Epithelial cell of proximal tubule (primary cell): ENCODE measurements around the gene SP4. TPM values are rescaled to one million over a fixed set of nuclear protein-coding genes. Genes with fewer than 3 reads are reported as not detected.

Source experiments
- DNase-seq: peaks from one replicate; pipeline ENCODE4 v3.0.0-alpha.2; 2011; ENCODE audit warnings: low read depth
- H3K4me3 ChIP-seq: 2 replicates; pipeline ENCODE4 v1.5.1; 2011; ENCODE audit warnings: low read depth, mild to moderate bottlenecking, low read length
- total RNA-seq: library from RNA; depleted of rRNA; stranded (reverse); fragments of >200 nt; gene quantifications from 2 replicates; pipeline ENCODE4 v1.2.3, GENCODE V29; 2015
- TF ChIP-seq, protein P1 (sequence below): conservative IDR thresholded peaks from 2 replicates; pipeline ENCODE4 v1.5.1; 2012; ENCODE audit warnings: low read depth, mild to moderate bottlenecking, low read length

Gene SP4
- total RNA-seq, result 3.3 and 4.6 TPM in 2 replicates

DNA sequence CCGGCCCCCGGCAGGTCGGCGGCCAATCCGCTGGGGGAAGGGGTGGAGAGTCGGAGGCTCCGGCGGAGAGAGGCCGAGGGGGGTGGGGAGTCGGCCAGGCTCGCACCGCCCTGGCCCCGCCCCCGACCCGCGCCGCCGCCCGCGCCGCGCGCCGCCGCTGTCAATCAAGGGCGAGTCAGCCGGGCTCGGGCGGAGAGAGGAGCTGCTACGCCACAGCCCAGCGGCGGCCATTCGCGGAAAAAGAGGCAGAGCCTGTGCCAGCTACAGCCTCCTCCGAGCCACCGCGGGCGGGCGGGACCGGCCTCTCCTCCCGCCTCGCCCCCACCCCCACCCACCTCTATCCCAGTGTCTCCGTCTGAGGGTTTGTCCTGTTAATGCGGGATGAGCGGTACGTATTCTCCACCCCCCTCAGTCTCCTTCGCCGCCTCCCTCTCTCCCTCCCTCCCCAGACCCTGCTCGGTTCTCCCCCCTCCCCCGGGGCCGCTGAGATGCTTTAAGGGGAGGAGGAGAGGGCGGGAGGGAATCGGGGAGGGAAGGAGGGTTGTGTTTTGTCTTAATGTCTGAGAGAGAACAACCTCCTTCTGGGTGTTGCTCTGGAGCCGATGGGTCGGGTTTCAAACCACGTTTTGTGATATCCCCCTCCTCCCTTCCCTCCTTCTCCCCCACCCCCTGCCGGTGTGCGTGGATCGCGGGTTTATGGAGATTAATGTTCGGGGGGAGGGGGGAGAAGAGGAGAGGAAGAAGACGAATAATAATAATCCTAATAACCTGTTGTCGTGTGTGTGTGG, at the start of gene SP4:
SP4 (plus strand) TSS at position 213 of the 788 bp plus-strand sequence; CDS start at position 382, 169 bp downstream.
- DNase-seq, result peak; percentile 29
- H3K4me3 ChIP-seq, result peak within 1 kb of the TSS; percentile 91
- TF ChIP-seq, protein P1, sequence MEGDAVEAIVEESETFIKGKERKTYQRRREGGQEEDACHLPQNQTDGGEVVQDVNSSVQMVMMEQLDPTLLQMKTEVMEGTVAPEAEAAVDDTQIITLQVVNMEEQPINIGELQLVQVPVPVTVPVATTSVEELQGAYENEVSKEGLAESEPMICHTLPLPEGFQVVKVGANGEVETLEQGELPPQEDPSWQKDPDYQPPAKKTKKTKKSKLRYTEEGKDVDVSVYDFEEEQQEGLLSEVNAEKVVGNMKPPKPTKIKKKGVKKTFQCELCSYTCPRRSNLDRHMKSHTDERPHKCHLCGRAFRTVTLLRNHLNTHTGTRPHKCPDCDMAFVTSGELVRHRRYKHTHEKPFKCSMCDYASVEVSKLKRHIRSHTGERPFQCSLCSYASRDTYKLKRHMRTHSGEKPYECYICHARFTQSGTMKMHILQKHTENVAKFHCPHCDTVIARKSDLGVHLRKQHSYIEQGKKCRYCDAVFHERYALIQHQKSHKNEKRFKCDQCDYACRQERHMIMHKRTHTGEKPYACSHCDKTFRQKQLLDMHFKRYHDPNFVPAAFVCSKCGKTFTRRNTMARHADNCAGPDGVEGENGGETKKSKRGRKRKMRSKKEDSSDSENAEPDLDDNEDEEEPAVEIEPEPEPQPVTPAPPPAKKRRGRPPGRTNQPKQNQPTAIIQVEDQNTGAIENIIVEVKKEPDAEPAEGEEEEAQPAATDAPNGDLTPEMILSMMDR, result peak; percentile 4

DNA sequence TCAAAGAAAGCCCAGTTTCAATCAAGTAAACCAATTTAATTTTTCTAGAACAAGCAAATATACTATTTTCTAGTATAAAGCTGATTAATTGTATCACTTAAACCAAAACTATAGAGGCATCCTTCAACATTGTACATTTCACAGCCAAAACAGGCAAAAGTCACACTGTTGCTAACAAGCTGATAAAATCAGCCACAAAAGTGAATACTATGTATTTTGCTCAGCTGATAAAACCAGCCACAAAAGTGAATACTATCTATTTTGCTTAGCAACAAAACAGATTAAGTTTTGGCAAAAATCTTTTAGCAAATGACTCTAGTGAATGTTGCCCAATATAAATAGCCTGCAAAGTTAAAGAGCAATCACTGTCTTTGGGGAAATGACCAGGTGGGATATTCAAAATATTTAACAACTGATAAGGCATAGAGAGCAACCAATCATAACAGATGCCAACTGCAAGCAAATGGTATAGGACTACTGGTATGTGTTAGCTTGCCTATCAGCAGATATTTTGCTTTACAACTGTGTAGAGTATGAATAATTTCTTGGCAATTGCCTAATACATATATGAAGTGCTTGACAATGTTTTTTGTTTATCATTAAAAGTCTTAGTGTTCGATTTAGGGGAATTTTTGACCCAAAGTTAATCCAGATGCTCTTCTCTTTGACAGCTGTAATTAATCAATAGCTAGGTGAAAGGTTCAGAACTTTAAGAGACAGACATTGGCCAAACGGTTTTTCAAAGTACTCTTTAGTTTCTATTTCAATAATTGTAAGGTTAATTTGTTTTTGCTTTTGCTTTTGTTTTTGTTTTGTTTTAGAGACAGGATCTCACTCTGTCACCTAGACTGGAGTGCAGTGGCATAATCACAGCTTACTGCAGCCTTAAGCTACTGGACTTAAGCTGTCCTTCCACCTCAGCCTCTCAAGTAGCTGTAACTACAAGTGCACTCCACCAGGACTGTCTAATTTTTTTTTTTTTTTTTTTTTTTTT, 44.4 kb upstream of the SP4 start:
- no peak for DNase-seq
- H3K4me3 ChIP-seq, result no peak overlapping the region
- TF ChIP-seq, protein P1, result no peak

DNA sequence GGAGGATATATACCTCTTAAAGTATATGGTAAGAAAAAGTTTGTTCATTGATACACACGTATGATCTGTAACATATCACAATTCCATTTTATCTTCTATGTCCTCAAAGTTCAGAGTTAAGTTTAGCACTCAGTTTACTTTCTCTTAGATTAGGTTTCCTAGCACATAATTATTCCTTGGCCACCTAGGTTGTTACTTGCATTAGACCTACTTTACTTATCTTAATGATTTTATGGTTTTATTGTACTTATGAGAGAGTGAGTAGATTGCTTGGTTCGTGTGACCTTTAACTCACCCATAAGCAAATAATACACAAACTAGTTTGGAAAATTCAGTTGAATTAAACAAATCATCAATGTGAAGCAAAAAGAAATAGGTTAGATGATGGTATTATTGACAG, 33.9 kb upstream of the SP4 start:
- DNase-seq, result no peak
- H3K4me3 ChIP-seq, result no peak overlapping the region
- TF ChIP-seq, protein P1, result no peak

DNA sequence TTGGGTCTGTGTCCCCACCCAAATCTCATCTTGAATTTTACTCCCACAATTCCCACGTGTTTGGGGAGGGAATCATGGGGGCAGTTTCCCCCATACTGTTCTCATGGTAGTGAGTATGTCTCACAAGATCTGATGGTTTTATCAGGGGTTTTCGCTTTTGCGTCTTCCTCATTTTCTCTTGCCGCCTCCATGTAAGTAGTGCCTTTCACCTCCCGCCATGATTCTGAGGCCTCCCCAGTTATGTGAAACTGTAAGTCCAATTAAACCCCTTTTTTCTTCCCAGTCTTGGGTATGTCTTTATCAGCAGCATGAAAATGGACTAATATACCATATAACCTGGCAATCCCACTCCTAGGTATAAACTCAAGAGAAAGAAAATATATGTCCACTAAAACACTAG, 25.9 kb upstream of the SP4 start:
- H3K4me3 ChIP-seq, result no peak overlapping the region
- no peak for DNase-seq
- TF ChIP-seq, protein P1, result no peak

DNA sequence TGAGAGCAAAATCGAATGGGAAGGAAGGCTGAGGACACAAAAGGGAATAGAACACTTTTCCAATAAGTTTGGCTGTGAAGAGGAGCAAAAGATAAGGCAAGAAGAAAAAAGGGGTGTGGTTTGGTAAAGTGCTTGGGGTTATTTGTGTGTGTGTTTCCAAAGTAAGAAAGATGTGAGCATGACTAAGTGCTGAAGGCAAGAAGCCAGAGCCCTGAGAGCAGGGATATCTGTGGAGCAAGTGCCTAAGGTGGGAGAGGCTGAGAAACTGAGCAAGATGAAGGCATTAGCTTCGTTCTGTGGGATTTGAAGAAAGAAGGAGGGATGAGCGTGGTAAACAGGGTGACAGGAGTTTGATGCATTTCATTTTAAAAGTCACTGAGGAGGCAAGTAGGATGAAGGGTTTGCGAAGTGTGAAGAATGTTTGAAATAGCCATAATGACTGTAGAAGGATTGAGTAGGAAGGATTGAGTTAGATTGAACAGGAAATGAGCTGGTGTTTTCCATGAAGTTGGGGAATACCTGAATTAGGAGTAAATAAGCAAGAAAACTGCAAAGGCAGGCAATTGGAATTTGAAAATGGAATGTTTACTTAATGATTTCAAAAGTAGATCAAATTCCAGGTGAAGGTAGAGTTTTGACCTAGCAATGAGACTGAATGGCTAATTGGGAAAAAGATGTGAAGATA, 19.9 kb upstream of the SP4 start:
- DNase-seq, result no peak

DNA sequence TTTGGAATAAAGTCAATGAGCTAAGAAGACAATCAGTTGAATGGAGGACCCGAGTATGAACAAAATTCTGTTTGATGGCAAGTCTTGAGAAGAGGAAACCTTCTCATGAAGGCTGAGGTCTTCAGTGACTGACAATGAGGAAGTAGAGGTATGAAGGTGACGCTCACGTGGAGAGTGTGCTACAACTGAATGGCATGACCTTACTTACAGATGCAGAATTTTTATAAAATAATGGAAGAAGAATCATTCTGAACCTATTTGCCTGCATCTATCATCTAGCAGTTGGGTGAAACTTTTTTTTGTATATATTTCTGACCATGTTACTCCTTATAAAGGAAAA, 19.4 kb upstream of the SP4 start:
- H3K4me3 ChIP-seq, result no peak overlapping the region
- TF ChIP-seq, protein P1, result no peak
- no peak for DNase-seq

More for the DNA sequence above, 19.9 kb upstream of the SP4 start:
- no peak overlapping the region for H3K4me3 ChIP-seq
- TF ChIP-seq, protein P1, result no peak
